Omental fat pad (tissue), 4 donors: Measurements from ENCODE around the gene RAB15. TPM values are rescaled to one million over a fixed set of nuclear protein-coding genes. Genes with fewer than 3 reads are reported as not detected.

Experiments used
- ATAC-seq: fragments of 150-250 bp; one replicate; pipeline ENCODE4 v1.9.1; 2016; ENCODE audit warnings: mild to moderate bottlenecking, moderate library complexity; ENCODE audit not compliant: low FRiP score
- DNase-seq: peaks from one replicate; pipeline ENCODE4 v3.0.0-alpha.2; 2019; ENCODE audit warnings: low spot score
- CTCF ChIP-seq, 3 donors: fragments of 450-650 bp; IDR thresholded peaks; one replicate each; pipeline ENCODE4 v1.5.1; 2016 to 2017; ENCODE audit warnings: antibody characterized with exemption in 3 of 3, mild to moderate bottlenecking in 3 of 3, moderate library complexity in 2 of 3
- total RNA-seq, 4 donors: library from RNA; depleted of rRNA; stranded (reverse); fragments of >200 nt; gene quantifications; one replicate each; pipeline ENCODE4 v1.1.0, GENCODE V29; 2016

Gene RAB15
- total RNA-seq, 4 donors from 2014 or later: 1.6 to 3.8 (median 2.4) TPM

- DNase-seq (no peak), ATAC-seq (no peak)
- TF ChIP-seq CTCF (IDR thresholded peaks at IDR 0.05): no peak
Observed at GRCh38 chr14:64952598-64953309, 19.4 kb downstream of the RAB15 start.

GRCh38 chr14:64951724-64952123 lies 20.4 kb downstream of the RAB15 start:
- TF ChIP-seq CTCF (IDR thresholded peaks at IDR 0.05): no peak
- ATAC-seq: no peak
- DNase-seq: no peak

GRCh38 chr14:64951291-64951690 lies 20.8 kb downstream of the RAB15 start:
- ATAC-seq (no peak), DNase-seq (no peak)
- no peak for TF ChIP-seq CTCF (IDR thresholded peaks at IDR 0.05)

- DNase-seq: no peak
- TF ChIP-seq CTCF (IDR thresholded peaks at IDR 0.05): no peak
- ATAC-seq: no peak
Observed at GRCh38 chr14:64950889-64951288, 21.2 kb downstream of the RAB15 start.

- TF ChIP-seq CTCF (IDR thresholded peaks at IDR 0.05): no peak
- DNase-seq: no peak
- no peak for ATAC-seq
Observed at GRCh38 chr14:64948612-64949210, 23.4 kb downstream of the RAB15 start.

- no peak for ATAC-seq
- DNase-seq: no peak
- no peak for TF ChIP-seq CTCF (IDR thresholded peaks at IDR 0.05)
Observed at GRCh38 chr14:64947710-64948611, 24.2 kb downstream of the RAB15 start.
